ENCODE results near the gene RPTOR.

- TF ChIP-seq YY1 (tag by site-specific recombination; IDR thresholded peaks at IDR 0.05) (no peak), ZNF423 (tag by site-specific recombination; IDR thresholded peaks at IDR 0.05) (no peak), CTCF (tag by site-specific recombination; IDR thresholded peaks at IDR 0.05) (no peak), ZNF280D (tag by site-specific recombination; IDR thresholded peaks at IDR 0.05) (no peak), SP3 (tag by site-specific recombination; IDR thresholded peaks at IDR 0.05) (no peak), PBX3 (CRISPR knock-in tag; IDR thresholded peaks at IDR 0.05) (no peak), HOXD13 (CRISPR knock-in tag; IDR thresholded peaks at IDR 0.05; ENCODE audit: borderline replicate concordance) (no peak)
Observed at GRCh38 chr17:80960797-80961452, 416.3 kb downstream of the RPTOR start.
